ENCODE measurements around the gene C6orf136.

- no peak for TF ChIP-seq CTCF (IDR thresholded peaks at IDR 0.05 in 4 of 5, conservative IDR thresholded peaks at IDR 0.05 in 1 of 5)
- TF ChIP-seq POLR2A (IDR thresholded peaks at IDR 0.05) = no peak
Measured at GRCh38 chr6:30611856-30612194, 35.1 kb upstream of the C6orf136 start.

Data from gastrocnemius medialis (tissue), 4 donors.